Embryonic facial prominence (tissue), 1 donor: ENCODE data around the gene HOXA7.

ENCODE experiments used
- DNase-seq: peaks from one replicate; pipeline ENCODE4 v3.0.0-alpha.2; 2016; ENCODE audit errors: extremely low spot score

HOXA7 gene

DNA sequence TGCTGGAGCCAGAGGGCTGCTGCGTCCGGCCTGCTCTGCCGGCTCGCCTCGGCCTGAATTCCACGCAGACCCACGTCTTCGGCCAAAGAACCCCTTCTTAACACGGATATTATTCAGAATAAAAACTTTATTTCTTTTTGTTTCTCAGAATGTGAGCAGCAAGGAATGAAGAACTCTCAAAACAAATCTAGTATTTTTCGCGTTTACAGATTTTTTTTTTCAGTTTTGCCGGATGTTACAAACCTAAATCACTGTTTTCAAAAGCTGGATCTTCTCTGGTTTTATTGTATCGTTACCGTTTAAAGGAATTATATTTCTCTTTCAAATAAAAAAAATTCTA is 49.6 kb downstream of the HOXA7 start:
- no peak for DNase-seq

DNA sequence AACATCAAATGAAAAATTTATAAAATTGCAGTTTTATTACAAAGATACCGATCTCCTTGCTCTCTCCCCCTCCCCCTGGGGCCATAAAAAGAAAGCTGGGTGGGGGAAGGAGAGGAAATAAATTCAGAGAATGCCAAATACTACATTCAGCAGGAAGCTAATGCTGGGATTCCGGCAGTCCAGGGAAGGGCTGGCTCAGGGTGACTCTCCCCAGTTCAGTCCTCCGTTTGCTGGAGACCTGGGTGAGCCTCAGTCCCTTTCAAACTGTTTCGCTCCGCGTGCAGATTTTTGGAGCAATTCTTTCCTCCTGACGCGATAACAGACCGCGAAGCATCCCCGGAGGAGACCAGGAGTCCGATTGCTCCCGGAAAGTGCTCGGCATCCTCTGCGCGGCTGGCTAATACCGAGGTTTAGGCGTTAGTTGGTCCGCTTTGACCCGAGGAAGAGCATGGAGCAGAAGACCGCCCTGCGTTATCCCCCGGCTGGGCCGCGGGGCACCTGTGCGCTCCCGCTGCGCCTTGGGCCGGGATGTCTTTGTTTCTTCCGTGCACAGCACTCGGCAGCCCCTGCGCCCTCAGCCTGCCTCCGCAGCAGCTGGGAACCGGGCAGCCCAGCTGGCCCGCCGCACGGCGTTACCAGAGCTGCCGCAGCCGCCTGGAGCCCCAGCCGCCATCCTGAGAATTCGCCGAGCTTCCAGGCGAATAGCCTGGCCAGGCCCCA is 50.1 kb downstream of the HOXA7 start:
- no peak for DNase-seq

DNA sequence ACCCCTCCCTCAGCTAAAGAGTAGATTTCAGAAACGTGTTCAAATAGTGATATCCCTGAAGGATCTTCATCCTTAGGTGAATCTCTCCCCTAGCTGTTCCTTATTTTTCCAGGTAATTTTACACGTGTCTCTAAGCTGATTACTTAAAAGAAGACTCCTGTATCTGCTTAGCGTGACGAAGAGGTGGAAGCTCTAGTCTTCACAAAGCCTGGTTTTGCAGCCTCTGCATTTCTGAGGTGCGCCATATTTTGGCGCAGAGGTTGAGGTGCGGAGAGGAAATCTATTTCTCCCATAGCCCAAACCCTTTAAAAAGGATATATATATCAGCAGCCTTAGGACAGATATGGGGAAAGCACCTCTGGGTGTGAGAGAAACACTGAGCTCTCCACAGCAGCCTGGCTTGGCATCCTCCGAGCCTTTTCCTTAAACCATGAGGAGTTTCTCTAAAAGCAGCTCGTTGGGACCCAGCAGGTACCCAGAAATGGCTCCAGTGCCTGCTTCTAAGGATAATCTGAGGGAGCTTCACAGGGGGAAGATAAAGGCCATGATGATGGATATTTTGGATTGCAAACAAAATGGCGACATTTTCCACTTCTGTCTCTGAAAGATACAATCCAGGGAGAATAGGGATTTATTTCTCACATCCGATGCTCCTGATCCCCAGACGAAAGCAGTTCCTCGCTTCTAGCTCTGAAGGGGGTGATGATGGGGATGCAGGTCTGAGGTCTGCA is 51.0 kb downstream of the HOXA7 start:
- no peak for DNase-seq

DNA sequence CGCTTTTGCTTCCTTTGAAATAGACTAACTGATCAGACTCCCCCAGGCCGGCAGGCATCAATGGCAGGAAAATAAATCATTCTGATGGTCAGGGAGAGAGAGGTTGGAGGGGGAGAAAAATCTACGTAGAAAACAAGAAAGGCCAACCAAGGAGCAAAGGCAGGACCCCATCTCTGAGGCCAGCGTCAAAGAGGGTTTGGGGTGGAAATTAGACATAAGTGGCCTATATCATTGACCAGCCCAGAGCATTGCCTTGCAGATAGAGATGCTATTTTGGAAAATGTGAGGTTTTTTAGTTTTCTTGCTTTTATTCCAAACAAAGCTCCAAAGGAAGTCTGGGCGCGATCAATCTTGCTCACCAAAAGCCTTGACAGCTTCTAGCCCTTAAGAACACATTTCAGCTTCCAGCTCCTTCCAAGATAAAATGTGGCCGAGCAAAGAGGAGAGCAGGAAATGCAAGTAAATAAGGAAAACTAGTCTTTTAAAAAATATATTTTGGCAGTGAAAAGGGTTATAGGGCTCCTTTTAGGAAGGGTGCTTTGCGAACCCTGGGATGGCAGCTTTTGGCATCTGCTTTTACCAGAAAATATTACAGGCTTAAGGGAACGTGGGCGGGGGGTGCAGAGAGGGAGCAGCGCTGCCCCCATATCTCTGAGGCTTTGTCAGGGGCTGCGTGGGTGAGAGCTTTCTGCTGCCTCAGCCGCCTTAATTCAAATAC is 52.0 kb downstream of the HOXA7 start:
- DNase-seq = no peak
